Heart right ventricle (tissue), 16 donors: Measurements from ENCODE around the gene PTK7. TPM values are rescaled to one million over a fixed set of nuclear protein-coding genes. Genes with fewer than 3 reads are reported as not detected.
"Not testable (repeated sequence)": the region's sequence is repeated elsewhere in the genome, so short reads cannot be mapped to it uniquely, and the experiment has no call there.

Experiments used
- ATAC-seq, 8 donors: fragments of 200-7000 bp; cut with Tn5 transposase; one replicate each; pipeline ENCODE4 v1.9.1; 2020; ENCODE audit warnings: mild to moderate bottlenecking in 8 of 8, moderate library complexity in 8 of 8, moderate number of reproducible peaks in 1 of 8
- DNase-seq, 2 donors: peaks; one replicate each; pipeline ENCODE4 v3.0.0-alpha.2; 2020
- H3K27ac ChIP-seq, 10 donors: fragments of 200-600 bp; sonication (generic) in 2 of 10; one replicate each; pipeline versions ENCODE4 v1.5.0 to v1.8.0; 2020 to 2022; ENCODE audit warnings: mild to moderate bottlenecking in 3 of 10
- H3K27me3 ChIP-seq, 7 donors: fragments of 200-600 bp; one replicate each; pipeline ENCODE4 v1.8.0; 2021 to 2022; ENCODE audit warnings: mild to moderate bottlenecking in 2 of 7
- H3K36me3 ChIP-seq, 9 donors: fragments of 200-600 bp; sonication (generic) in 1 of 9; one replicate each; pipeline versions ENCODE4 v1.5.0 to v1.8.0; 2020 to 2022; ENCODE audit warnings: mild to moderate bottlenecking in 2 of 9
- H3K4me1 ChIP-seq, 9 donors: fragments of 200-600 bp; sonication (generic) in 1 of 9; one replicate each; pipeline versions ENCODE4 v1.5.0 to v1.8.0; 2020 to 2022; ENCODE audit warnings: mild to moderate bottlenecking in 4 of 9
- H3K4me3 ChIP-seq, 10 donors: fragments of 200-600 bp; sonication (generic) in 2 of 10; one replicate each; pipeline versions ENCODE4 v1.5.0 to v1.8.0; 2020 to 2022; ENCODE audit warnings: mild to moderate bottlenecking in 7 of 10, moderate library complexity in 2 of 10
- H3K9me3 ChIP-seq, 11 donors: fragments of 200-600 bp in 10 of 11; sonication (generic) in 2 of 11; one replicate each; pipeline versions ENCODE4 v1.5.0 to v1.8.0; 2013 to 2022; ENCODE audit warnings: mild to moderate bottlenecking in 2 of 11, control low read depth in 1 of 11, moderate library complexity in 1 of 11
- WGBS, 2 donors: extraction: QIAGEN DNeasy Blood & Tissue Kit; methylation state at CpG; one replicate each; pipeline ENCODE4 v1.1.7; 2013; ENCODE audit warnings: inconsistent platforms in 1 of 2; 5-methylcytosine and 5-hydroxymethylcytosine counted together
- intact Hi-C, 10 donors: fragments of 100-400 bp; cut with DNase I; formaldehyde crosslinking; loops; one replicate each; pipeline versions ENCODE4 v1.11.1 to v1.14.2; 2022
- polyA plus RNA-seq, 2 donors: library from polyadenylated mRNA; stranded (reverse); fragments of 200-250 nt; gene quantifications; one replicate each; pipeline ENCODE4 v1.2.3, GENCODE V29; 2013
- total RNA-seq, 10 donors: library from RNA; stranded (reverse); fragmentation: NEBNext Ultra II Directional in 3 of 10; extraction: Animal tissue kit (Norgen Biotek cat#: 25700) in 3 of 10; gene quantifications; one replicate each; pipeline versions ENCODE4 v1.2.1 to v1.2.4, GENCODE V29; 2021 to 2023
- TF ChIP-seq, protein P1 (sequence below), 9 donors: fragments of 200-600 bp; sonication (generic) in 2 of 9; IDR thresholded peaks; one replicate each; pipeline versions ENCODE4 v1.5.0 to v1.8.0; 2021 to 2022; ENCODE audit warnings: antibody characterized with exemption in 9 of 9, mild to moderate bottlenecking in 5 of 9, moderate library complexity in 1 of 9
- donor health status: Arrhythmogenic right ventricular cardiomyopathy.
- donor health status: ischemic (EF 13 %, LVEDD 7.1; RV severe dilation, severe dysfunction).
- donor health status: healthy with polysubstance abuse.
- donor health status: DM: no; HTN: yes; CAD: no.
- donor health status: DM: no; HTN: no; CAD: no.
- donor health status: ischemic (EF 25% LVEDD 6.9; RV normal size, moderate dysfunction).
- donor health status: ischemic (EF 25% LVEDD 5.7; RV mildly dilated, moderate dysfunction).
- donor health status: healthy.
- donor health status: DM: yes; HTN: yes; CAD: no.
- donor health status: Ischemic cardiomyopathy.
- donor health status: ischemic (EF 35%, LVEDD 5.7; RV mildly dilated, moderate dysfunction).
- donor health status: nonischemic (EF 11% LVEDD 7.7; RV severe dilation, severe dysfunction).
- donor health status: DM: yes; HTN: yes; CAD: no.
- donor health status: PGD.
- donor health status: ischemic (EF 29% LVEDD 5.4; RV normal size, mild dysfunction).
- donor health status: nonischemic (EF 23%, LVEDD 6.1; RV moderate dilation, normal function).

PTK7 gene
- total and polyA plus RNA-seq, 12 donors, result 0.80 to 6.3 (median 2.2) TPM

DNA sequence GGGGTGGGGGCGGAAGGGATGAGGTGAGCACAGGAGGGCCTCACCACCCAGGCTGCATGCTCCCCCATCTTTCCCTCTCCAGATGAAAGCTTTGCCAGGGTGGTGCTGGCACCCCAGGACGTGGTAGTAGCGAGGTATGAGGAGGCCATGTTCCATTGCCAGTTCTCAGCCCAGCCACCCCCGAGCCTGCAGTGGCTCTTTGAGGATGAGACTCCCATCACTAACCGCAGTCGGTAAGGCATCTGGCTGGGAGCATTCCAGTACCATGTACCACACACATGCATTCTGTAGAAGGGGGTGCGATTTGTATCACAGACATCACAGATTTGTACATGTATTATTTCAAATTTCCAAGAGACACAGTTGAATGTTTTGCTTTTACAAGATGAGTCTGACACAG lies 54.3 kb downstream of the PTK7 start:
- no peak for ATAC-seq
- Histone ChIP-seq H3K27me3 (no peaks in the 10 kb centered on the region), H3K36me3 (no peaks in the 10 kb centered on the region), H3K27ac (no peak overlapping the region), H3K9me3 (no peaks in the 10 kb centered on the region), H3K4me1 (peaks cover 0 to 12% (median 0%) of the 10 kb centered on the region in 9 donors), H3K4me3 (no peak overlapping the region)
- no peak for DNase-seq
- WGBS, 2 donors, result 94 to 96% methylated on average over 7 of the region's 7 CpGs
- intact Hi-C loops, result loop anchor here in 1 of 10 donors (10.0 kb wide), 1 partner anchor 56 kb away; the partner anchor contains the start of gene PTK7
- TF ChIP-seq, protein P1, sequence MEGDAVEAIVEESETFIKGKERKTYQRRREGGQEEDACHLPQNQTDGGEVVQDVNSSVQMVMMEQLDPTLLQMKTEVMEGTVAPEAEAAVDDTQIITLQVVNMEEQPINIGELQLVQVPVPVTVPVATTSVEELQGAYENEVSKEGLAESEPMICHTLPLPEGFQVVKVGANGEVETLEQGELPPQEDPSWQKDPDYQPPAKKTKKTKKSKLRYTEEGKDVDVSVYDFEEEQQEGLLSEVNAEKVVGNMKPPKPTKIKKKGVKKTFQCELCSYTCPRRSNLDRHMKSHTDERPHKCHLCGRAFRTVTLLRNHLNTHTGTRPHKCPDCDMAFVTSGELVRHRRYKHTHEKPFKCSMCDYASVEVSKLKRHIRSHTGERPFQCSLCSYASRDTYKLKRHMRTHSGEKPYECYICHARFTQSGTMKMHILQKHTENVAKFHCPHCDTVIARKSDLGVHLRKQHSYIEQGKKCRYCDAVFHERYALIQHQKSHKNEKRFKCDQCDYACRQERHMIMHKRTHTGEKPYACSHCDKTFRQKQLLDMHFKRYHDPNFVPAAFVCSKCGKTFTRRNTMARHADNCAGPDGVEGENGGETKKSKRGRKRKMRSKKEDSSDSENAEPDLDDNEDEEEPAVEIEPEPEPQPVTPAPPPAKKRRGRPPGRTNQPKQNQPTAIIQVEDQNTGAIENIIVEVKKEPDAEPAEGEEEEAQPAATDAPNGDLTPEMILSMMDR (IDR thresholded peaks at IDR 0.05), result no peak

DNA sequence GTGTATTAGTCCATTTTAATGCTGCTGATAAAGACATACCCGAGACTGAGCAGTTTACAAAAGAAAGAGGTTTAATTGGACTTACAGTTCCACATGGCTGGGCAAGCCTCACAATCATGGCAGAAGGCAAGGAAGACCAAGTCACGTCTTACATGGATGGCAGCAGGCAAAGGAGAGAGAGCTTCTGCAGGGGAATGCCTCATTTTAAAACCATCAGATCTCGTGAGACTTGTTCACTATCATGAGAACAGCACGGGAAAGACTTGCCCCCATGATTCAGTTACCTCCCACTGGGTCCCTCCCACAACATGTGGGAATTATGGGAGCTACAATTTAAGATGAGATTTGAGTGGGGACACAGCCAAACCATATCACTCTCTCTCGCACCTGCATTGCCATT lies 55.3 kb downstream of the PTK7 start:
- not testable (repeated sequence) for DNase-seq, H3K4me3 ChIP-seq, H3K9me3 ChIP-seq, H3K27ac ChIP-seq, H3K27me3 ChIP-seq, H3K36me3 ChIP-seq, ATAC-seq
- 81 to 82% methylated on average over 5 of the region's 5 CpGs for WGBS, 2 donors
- peaks cover 0 to 12% (median 0%) of the 10 kb centered on the region in 9 donors for H3K4me1 ChIP-seq
- intact Hi-C loops, result loop anchor here in 1 of 10 donors (10.0 kb wide), 1 partner anchor 57 kb away; the partner anchor contains the start of gene PTK7

DNA sequence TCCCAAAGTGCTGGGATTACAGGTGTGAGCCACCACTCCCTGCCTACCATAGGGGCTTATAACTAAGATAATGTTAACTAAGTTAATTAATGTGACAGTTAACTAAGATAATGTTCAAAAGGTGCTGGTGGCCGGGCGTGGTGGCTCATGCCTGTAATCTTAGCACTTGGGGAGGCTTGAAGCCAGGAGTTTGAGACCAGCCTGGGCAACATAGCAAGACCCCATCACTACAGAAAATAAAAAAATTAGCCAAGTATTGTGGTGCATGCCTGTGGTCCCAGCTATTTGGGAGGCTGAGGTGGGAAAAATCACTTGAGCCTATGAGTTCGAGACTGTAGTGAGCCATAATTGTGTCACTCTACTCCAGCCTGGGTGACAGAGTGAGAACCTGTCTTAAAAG lies 62.2 kb downstream of the PTK7 start:
- intact Hi-C loops, result loop anchor here in 1 of 10 donors (10.0 kb wide), 1 partner anchor 63 kb away; the partner anchor contains the start of gene PTK7
- no peak for DNase-seq
- H3K27ac ChIP-seq, result no peak overlapping the region
- no peaks in the 10 kb centered on the region for H3K9me3 ChIP-seq
- 97 to 100% methylated on average over 3 of the region's 3 CpGs for WGBS, 2 donors
- H3K36me3 ChIP-seq, result no peaks in the 10 kb centered on the region
- peaks cover 0 to 6% (median 4%) of the 10 kb centered on the region in 9 donors for H3K4me1 ChIP-seq
- TF ChIP-seq, protein P1 (IDR thresholded peaks at IDR 0.05), result no peak
- H3K27me3 ChIP-seq, result no peaks in the 10 kb centered on the region
- no peak overlapping the region for H3K4me3 ChIP-seq
- no peak for ATAC-seq

DNA sequence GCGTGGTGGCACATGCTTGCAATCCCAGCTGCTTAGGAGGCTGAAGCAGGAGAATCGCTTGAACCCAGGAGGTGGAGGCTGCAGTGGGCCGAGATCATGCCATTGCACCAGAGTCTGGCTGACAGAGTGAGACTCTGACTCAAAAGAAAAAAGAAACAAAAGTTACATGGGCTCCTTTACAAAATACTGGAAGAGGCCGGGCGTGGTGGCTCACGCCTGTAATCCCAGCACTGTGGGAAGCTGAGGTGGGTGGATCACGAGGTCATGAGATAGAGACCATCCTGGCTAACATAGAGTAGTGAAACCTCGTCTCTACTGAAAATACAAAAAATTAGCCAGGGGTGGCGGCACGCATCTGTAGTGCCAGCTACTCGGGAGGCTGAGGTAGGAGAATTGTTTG lies 63.9 kb downstream of the PTK7 start:
- H3K27ac ChIP-seq, H3K36me3 ChIP-seq, H3K9me3 ChIP-seq, ATAC-seq, DNase-seq, H3K27me3 ChIP-seq, H3K4me3 ChIP-seq: not testable (repeated sequence)
- peaks cover 4 to 14% (median 11%) of the 10 kb centered on the region in 9 donors for H3K4me1 ChIP-seq
- WGBS, 2 donors, result 90 to 92% methylated on average over 11 of the region's 11 CpGs
- intact Hi-C loops, result loop anchor here in 7 of 10 donors (5.0 to 10.0 kb wide), 5 partner anchors 65 to 238 kb away; partner anchors contain the start of genes CUL7 (in 1 of the 7) and PTK7 (in 1 of the 7)

DNA sequence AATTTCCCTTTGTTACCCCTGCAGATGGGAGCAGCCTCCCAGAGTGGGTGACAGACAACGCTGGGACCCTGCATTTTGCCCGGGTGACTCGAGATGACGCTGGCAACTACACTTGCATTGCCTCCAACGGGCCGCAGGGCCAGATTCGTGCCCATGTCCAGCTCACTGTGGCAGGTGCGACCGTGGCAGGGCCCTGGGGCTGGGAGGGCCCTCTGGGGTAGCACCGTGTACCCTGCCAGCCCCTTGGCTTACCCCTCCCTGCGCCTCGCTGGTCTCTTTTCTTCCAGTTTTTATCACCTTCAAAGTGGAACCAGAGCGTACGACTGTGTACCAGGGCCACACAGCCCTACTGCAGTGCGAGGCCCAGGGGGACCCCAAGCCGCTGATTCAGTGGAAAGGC lies 65.5 kb downstream of the PTK7 start:
- WGBS, 2 donors, result 94 to 96% methylated on average over 16 of the region's 16 CpGs

More for the DNA sequence above, 65.5 kb downstream of the PTK7 start:
- no peak for ATAC-seq
- TF ChIP-seq, protein P1 (IDR thresholded peaks at IDR 0.05), result no peak
- no peaks in the 10 kb centered on the region for H3K27me3 ChIP-seq
- DNase-seq, result no peak
- H3K9me3 ChIP-seq, result no peaks in the 10 kb centered on the region
- no peak overlapping the region for H3K4me3 ChIP-seq
- H3K4me1 ChIP-seq, result peaks cover 4 to 14% (median 11%) of the 10 kb centered on the region in 9 donors
- intact Hi-C loops, result loop anchor here in 8 of 10 donors (2.0 to 5.0 kb wide), 7 partner anchors 69 to 241 kb away; partner anchors contain the start of gene CUL7 (in 1 of the 8)
- no peak overlapping the region for H3K27ac ChIP-seq
- no peaks in the 10 kb centered on the region for H3K36me3 ChIP-seq
